GM12892 (cell line): ENCODE measurements around the gene EEPD1.

Experiments used
- DNase-seq: peaks from one replicate; pipeline ENCODE4 v3.0.0; 2011; ENCODE audit not compliant: insufficient read length
- FAIRE-seq: peaks from 2 replicates; lab custom pipeline; 2011; peaks lifted over from hg19 to GRCh38; lab: Jason Lieb, UNC
- POLR2A ChIP-seq: IDR thresholded peaks from 2 replicates; pipeline ENCODE4 v1.6.1; 2011; ENCODE audit warnings: low read depth, low read length, control low read depth
- POLR2AphosphoS5 ChIP-seq: IDR thresholded peaks from 2 replicates; pipeline ENCODE4 v1.6.1; 2011; ENCODE audit warnings: low read depth, low read length, control low read depth
- TAF1 ChIP-seq: IDR thresholded peaks from 2 replicates; pipeline ENCODE4 v1.6.1; 2011; ENCODE audit warnings: low read depth, mild to moderate bottlenecking, control low read depth, low read length, borderline replicate concordance

Gene EEPD1

DNA sequence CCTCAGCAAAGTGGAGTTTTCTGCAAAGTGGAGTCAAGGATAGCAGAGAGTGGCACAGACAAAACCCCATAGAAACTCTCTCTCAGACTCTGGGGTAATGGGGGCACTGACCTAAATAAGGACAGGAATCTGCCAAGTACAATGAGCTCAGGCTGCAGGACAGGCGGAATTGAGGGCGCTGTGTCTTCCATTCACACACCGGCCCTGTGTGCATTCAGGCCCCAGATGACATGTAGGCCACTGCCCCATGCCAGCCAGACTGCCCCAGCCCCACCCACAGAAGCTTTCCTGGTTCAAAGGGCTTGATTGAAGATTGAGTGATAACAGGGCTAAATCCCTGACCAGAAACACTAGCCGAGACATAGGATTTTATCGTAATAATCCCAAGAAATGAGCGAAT, 52.7 kb downstream of the EEPD1 start:
- FAIRE-seq = no peak
- DNase-seq = no peak
- TF ChIP-seq POLR2AphosphoS5 = no peak
- no peak for TF ChIP-seq POLR2A
- TF ChIP-seq TAF1 = no peak

DNA sequence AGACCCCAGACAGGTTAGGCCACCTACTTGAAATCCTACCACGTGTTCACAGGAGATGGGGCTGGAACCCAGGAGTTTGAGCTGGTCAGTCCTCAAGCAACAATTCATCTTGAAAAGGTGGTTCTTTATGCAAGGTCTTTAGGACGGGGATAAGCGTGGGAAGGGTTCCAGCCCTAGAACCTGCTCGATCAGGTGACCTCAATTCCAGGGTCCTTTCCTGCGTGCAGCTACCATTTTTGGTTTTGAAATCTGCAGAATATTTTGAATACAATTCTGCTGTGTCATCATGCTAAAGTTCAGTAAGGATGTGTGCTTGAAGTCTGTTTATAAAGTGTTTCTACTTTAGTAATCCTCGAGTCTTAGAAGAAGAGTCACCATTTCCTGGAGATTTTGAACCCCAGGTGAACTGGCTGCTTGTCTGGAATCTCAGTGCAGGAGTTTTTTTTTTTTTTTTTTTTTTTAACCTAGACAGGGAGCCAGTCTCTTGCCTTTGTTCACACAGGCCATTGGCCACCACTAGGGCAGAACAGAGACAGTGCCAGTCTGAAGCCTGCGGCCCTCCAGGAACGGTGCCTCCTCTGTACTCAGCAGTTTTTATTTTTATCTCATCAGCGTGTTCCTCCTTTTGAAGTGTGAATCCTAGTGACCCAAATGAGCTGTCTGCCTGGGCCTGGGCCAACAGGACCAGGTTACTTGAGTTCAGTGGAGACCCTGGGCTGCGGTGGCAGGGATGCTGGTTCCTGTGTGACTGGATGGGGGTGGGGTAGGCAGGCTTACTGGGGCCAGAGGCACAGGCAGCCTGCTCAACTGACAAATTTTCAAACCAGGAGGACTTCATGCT, 54.6 kb downstream of the EEPD1 start:
- no peak for FAIRE-seq
- TF ChIP-seq POLR2AphosphoS5 = no peak
- no peak for TF ChIP-seq POLR2A
- no peak for TF ChIP-seq TAF1
- DNase-seq = no peak

DNA sequence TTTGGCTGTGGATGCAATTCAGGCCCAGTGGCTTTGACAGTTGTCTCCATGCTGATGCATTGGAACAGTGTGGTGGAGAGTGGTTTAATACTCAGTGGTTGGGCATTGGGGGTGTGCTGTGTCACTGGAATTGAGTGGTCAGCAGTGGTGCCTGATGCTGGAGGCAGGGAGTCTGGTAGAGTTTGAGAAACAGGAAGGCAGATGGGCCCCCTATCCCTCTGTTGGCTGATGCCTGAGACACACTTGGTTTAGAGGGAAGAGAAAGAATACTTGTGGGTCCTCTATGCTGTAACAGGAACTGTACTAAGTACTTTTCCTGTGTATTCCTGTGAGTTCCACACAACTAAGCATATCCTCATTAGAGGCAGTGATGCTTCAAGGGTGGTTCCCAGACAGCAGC, 55.4 kb downstream of the EEPD1 start:
- TF ChIP-seq POLR2A (no peak), TAF1 (no peak), POLR2AphosphoS5 (no peak)
- FAIRE-seq = no peak
- no peak for DNase-seq

- no peak for FAIRE-seq
- DNase-seq = no peak
- TF ChIP-seq TAF1 (no peak), POLR2AphosphoS5 (no peak), POLR2A (no peak)
Measured at GRCh38 chr7:36208997-36209813, 56.2 kb downstream of the EEPD1 start.

DNA sequence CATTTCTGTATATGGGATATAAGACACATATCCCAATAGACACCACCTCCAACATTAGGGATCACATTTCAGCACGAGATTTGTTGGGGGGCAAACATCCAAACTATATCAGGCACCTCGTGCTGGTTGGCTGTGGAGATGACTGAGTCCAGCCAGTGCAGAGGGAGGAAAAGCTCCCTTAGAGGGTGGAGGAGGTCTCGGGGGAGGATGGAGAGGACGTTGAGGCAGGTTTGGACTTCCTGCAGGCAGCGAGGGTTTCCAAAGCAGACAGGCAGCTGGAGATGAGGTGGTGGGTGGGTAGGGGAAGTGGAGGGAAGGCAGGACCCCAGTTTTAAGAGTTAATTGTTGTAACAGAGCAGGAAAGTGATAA, 56.7 kb downstream of the EEPD1 start:
- FAIRE-seq (no peak), DNase-seq (no peak)
- TF ChIP-seq POLR2A (no peak), POLR2AphosphoS5 (no peak), TAF1 (no peak)

DNA sequence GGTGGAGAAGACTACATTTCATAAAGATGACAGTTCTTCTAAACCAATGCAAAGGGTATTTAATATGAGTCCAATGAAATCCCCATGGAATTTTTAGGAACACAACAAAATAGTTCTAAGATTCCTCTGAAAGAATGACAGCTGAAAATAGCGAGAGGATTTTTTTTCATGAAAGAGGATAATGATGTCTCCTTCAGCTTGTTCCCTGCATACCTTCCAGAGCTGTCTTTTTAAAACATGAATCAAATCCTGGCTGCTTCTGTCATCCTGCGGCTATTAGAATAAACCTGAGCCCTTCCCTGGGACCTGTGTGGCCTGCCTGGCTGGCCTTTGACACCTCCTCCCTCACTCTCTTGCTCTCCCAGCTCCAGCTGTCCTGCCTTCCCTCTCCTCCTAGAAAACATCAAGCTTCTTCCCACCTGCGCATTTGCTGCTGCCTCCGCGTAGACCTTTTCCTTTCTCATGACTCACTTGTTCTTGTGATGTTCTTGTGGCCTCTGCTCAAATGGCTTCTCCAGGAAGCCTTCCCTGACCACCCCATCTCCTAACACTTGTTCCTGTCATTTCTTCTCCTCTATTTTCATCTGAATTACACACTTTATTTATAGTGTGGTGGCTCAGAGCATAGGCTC, 57.4 kb downstream of the EEPD1 start:
- DNase-seq = no peak
- TF ChIP-seq TAF1 = no peak
- no peak for TF ChIP-seq POLR2A
- TF ChIP-seq POLR2AphosphoS5 = no peak
- no peak for FAIRE-seq

DNA sequence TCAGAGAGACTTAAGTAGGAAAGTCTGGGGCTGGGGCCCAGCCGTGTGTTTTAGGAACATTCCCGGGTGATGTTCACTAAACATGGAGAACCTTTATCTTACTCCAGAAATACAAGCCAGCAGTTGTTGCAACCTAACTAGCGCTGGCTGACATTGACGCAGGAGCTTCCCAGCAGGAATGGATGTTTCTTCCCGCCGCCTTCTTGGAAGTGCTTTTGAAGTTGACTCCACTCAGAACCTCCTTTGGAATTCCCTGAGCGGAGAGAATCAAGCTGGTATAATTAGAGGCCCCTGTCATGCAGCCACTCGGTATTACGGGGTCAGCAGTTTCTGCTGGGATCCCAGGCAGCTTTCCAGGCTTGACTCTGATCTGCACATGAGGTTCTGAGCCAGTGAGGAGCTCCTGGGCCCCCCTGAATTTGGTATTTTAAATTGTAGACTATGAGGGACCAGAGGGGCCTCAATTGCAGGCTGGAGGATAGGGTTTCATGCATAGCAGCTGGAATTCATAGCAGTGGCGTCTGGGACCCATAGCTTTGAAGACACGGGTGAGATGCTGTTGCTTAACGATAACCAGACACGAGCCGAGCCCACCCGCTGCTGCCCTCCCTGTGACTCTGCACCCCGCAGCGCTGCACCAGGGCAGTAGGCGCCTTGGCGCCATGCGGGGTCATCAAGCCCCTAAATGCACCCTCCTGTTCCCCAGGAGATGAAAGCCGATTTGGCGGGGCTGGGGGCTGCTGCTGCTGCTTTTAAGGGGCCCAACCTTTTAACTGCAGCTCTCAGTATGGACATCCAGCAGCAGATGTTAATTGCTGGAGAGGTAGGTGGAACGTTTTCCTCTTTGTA, 61.8 kb downstream of the EEPD1 start:
- DNase-seq (no peak), FAIRE-seq (no peak)

GRCh38 chr7:36215457-36215765, 62.4 kb downstream of the EEPD1 start:
- no peak for FAIRE-seq
- TF ChIP-seq TAF1 (no peak), POLR2A (no peak), POLR2AphosphoS5 (no peak)
- no peak for DNase-seq

More for the DNA sequence above, 61.8 kb downstream of the EEPD1 start:
- no peak for TF ChIP-seq POLR2AphosphoS5
- TF ChIP-seq POLR2A = no peak
- no peak for TF ChIP-seq TAF1

DNA sequence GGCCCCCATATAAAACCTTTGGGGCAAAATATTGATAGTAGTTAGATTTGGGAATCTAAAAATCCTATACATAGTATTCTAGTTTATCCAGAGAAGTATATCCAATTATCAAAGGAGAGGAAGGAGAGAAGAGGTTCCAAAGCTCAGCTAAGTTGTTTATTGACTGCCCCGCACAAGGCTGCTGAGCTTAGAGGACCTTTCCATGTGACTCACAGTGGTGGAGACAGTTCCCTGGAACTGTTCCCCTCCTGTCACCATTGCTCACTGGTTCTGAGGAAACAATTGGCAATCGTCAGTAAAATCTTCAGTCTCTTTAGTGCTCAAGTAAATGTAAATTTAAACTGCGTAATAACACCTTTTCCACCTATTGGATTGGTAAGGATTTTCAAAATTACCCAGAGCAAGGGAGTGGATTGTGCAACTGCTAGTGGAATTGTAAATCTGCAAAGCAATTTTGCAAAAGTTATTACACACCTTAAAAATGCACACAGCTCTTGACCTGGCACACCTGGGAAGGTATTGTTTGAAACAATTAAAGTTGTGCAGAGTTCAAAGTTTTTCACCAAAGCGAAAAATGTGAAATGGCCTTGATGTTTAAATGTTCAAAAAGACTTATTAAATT, 63.1 kb downstream of the EEPD1 start:
- FAIRE-seq (no peak), DNase-seq (no peak)
- TF ChIP-seq POLR2AphosphoS5 (no peak), POLR2A (no peak), TAF1 (no peak)

DNA sequence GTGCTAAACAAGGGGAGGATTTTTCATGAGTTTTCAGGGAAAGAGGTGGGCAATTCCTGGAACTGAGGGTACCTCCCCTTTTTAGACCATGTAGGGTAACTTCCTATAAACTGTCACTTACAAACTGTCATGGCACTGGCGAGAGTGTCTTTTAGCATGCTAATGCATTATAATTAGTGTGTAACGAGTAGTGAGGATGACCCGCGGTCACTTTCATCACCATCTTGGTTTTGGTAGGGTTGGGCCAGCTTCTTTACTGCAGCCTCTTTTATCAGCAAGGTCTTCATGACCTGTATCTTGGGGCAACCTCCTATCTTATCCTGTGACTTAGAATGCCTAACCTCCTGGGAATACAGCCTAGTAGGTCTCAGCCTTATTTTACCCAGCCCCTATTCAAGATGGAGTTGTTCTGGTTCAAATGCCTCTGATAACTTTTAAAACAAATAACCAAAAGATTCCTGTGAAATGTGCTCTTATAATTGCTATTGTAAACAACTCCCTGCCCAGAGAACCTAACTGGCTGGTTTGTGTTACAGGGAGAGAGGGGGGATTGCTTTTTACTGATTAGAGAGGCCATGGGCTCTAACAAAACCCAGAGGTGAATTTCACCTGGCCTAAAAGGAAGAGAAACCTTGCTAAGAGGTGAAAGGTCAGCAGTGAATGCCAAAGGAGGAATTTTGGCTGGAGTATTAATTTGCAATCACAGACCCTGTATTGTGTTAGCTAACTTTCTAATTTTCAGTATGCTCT, 64.3 kb downstream of the EEPD1 start:
- TF ChIP-seq TAF1 (no peak), POLR2AphosphoS5 (no peak), POLR2A (no peak)
- FAIRE-seq (no peak), DNase-seq (no peak)
